HG03045 (cell line): ENCODE measurements around the gene MAPRE2.

ENCODE experiments used
- ATAC-seq: cut with Tn5 transposase; IDR thresholded peaks from one replicate; pipeline ENCODE4 v1.9.1; 2021; ENCODE audit warnings: mild to moderate bottlenecking, moderate library complexity; ENCODE audit not compliant: unreplicated experiment

MAPRE2 gene

GRCh38 chr18:35118641-35119040 is 77.4 kb downstream of the MAPRE2 start:
- no peak for ATAC-seq

- no peak for ATAC-seq
Measured at GRCh38 chr18:35121038-35121437, 79.8 kb downstream of the MAPRE2 start.

- ATAC-seq: no peak
Measured at GRCh38 chr18:35121531-35121930, 80.3 kb downstream of the MAPRE2 start.

- peak; percentile 81 for ATAC-seq
Measured at GRCh38 chr18:35122586-35123224, 81.5 kb downstream of the MAPRE2 start.

GRCh38 chr18:35123811-35124210 is 82.6 kb downstream of the MAPRE2 start:
- ATAC-seq: no peak

GRCh38 chr18:35127201-35127600 is 86.0 kb downstream of the MAPRE2 start:
- no peak for ATAC-seq

- ATAC-seq: no peak
Measured at GRCh38 chr18:35128675-35129074, 87.5 kb downstream of the MAPRE2 start.

- no peak for ATAC-seq
Measured at GRCh38 chr18:35130236-35130635, 89.0 kb downstream of the MAPRE2 start.

- no peak for ATAC-seq
Measured at GRCh38 chr18:35131387-35132020, 90.3 kb downstream of the MAPRE2 start.

GRCh38 chr18:35132021-35132902 is 91.0 kb downstream of the MAPRE2 start:
- ATAC-seq: no peak

- ATAC-seq: no peak
Measured at GRCh38 chr18:35134190-35134730, 93.0 kb downstream of the MAPRE2 start.

GRCh38 chr18:35134791-35135531 is 93.7 kb downstream of the MAPRE2 start:
- no peak for ATAC-seq

- ATAC-seq: no peak
Measured at GRCh38 chr18:35136248-35136647, 95.0 kb downstream of the MAPRE2 start.

- no peak for ATAC-seq
Measured at GRCh38 chr18:35136885-35137284, 95.7 kb downstream of the MAPRE2 start.

- no peak for ATAC-seq
Measured at GRCh38 chr18:35137632-35138031, 96.4 kb downstream of the MAPRE2 start.

- no peak for ATAC-seq
Measured at GRCh38 chr18:35138773-35139172, 97.6 kb downstream of the MAPRE2 start.

- ATAC-seq: no peak
Measured at GRCh38 chr18:35139517-35139916, 98.3 kb downstream of the MAPRE2 start.

GRCh38 chr18:35141077-35141476 is 99.9 kb downstream of the MAPRE2 start:
- ATAC-seq: no peak

- no peak for ATAC-seq
Measured at GRCh38 chr18:35141567-35142274, 100.5 kb downstream of the MAPRE2 start.

- no peak for ATAC-seq
Measured at GRCh38 chr18:35142275-35142615, 101.0 kb downstream of the MAPRE2 start.
